ENCODE results near the gene DISC1. TPM values are rescaled to one million over a fixed set of nuclear protein-coding genes. Genes with fewer than 3 reads are reported as not detected.

The DISC1 gene
- total RNA-seq, 1 experiment from 2014 or later: 0.36 TPM

- H3K9me3 ChIP-seq (ENCODE audit: control insufficient read depth, insufficient read depth, low read depth, low read length): no peaks in the 10 kb centered on the region
- in situ Hi-C loops (cut with HindIII; ENCODE audit: low pct_unique_long_range_greater_than_20kb, low sequenced_read_pairs): no loop called here
- TF ChIP-seq TCF7L2 (IDR thresholded peaks at IDR 0.05; ENCODE audit: low read depth, low read length): no peak
- TF ChIP-seq CTCF (IDR thresholded peaks at IDR 0.05): no peak
- no peak for TF ChIP-seq POLR2AphosphoS5 (IDR thresholded peaks at IDR 0.05; ENCODE audit: low read depth, low read length)
- TF ChIP-seq REST (IDR thresholded peaks at IDR 0.05; ENCODE audit: insufficient read depth in 1 of 2, low read depth in 2 of 2, low read length in 1 of 2): no peak
- POLR2A ChIA-PET: no interaction called here
- no peaks in the 10 kb centered on the region for H3K27me3 ChIP-seq (ENCODE audit: control insufficient read depth, insufficient read depth, low read length)
- no peak for ATAC-seq
- no peak for DNase-seq (ENCODE audit: low read depth, low spot score)
- no peaks in the 10 kb centered on the region for H3K4me1 ChIP-seq (ENCODE audit: control insufficient read depth, insufficient read depth, low read length)
- intact Hi-C loops (cut with micrococcal nuclease; ENCODE audit: unreplicated experiment): no loop called here
- H3K27ac ChIP-seq (ENCODE audit: low read length): no peak overlapping the region
- H3K4me3 ChIP-seq (ENCODE audit: low read depth in 2 of 2, low read length in 2 of 2): no peak overlapping the region
- CTCF ChIA-PET: interaction anchor here (0.6 kb wide), 1 partner anchor 1026 kb away, joined by 8 read pairs; no protein-coding TSS in a partner anchor
- H3K36me3 ChIP-seq (ENCODE audit: control insufficient read depth, insufficient read depth, low read length): no peaks in the 10 kb centered on the region
- no TSS peak for BruUV-seq (replicated peaks)
Measured at GRCh38 chr1:231985296-231986023, 358.9 kb downstream of the DISC1 start.

GRCh38 chr1:231986631-231987336 is 360.2 kb downstream of the DISC1 start:
- H3K4me3 ChIP-seq (ENCODE audit: low read depth in 2 of 2, low read length in 2 of 2): no peak overlapping the region
- no peak for TF ChIP-seq SIN3A (IDR thresholded peaks at IDR 0.05; ENCODE audit: borderline replicate concordance, insufficient read depth, low read depth, low read length)
- TF ChIP-seq REST (IDR thresholded peaks at IDR 0.05; ENCODE audit: insufficient read depth in 1 of 2, low read depth in 2 of 2, low read length in 1 of 2): no peak
- no peak for TF ChIP-seq POLR2AphosphoS5 (IDR thresholded peaks at IDR 0.05; ENCODE audit: low read depth, low read length)
- no peak for TF ChIP-seq CTCF (IDR thresholded peaks at IDR 0.05)
- TF ChIP-seq TCF7L2 (IDR thresholded peaks at IDR 0.05; ENCODE audit: low read depth, low read length): no peak
- no peaks in the 10 kb centered on the region for H3K4me1 ChIP-seq (ENCODE audit: control insufficient read depth, insufficient read depth, low read length)
- intact Hi-C loops (cut with micrococcal nuclease; ENCODE audit: unreplicated experiment): no loop called here
- no peak overlapping the region for H3K27ac ChIP-seq (ENCODE audit: low read length)
- no peaks in the 10 kb centered on the region for H3K9me3 ChIP-seq (ENCODE audit: control insufficient read depth, insufficient read depth, low read depth, low read length)
- no peaks in the 10 kb centered on the region for H3K36me3 ChIP-seq (ENCODE audit: control insufficient read depth, insufficient read depth, low read length)
- ATAC-seq (no peak), DNase-seq (ENCODE audit: low read depth, low spot score) (no peak)
- ChIA-PET POLR2A (no interaction called here), CTCF (no interaction called here)
- BruUV-seq (replicated peaks): no TSS peak
- in situ Hi-C loops (cut with HindIII; ENCODE audit: low pct_unique_long_range_greater_than_20kb, low sequenced_read_pairs): no loop called here
- no peaks in the 10 kb centered on the region for H3K27me3 ChIP-seq (ENCODE audit: control insufficient read depth, insufficient read depth, low read length)
